SK-N-SH (cell line): ENCODE measurements around the gene C22orf42. TPM values are rescaled to one million over a fixed set of nuclear protein-coding genes. Genes with fewer than 3 reads are reported as not detected.
"Not testable (repeated sequence)": the region's sequence is repeated elsewhere in the genome, so short reads cannot be mapped to it uniquely, and the experiment has no call there.

ENCODE experiments used
- CTCF ChIA-PET: fragments of 300-600, 350-600 bp; formaldehyde crosslinking; extraction: SDS; loops from one replicate; lab custom pipeline; 2021; lab: Yijun Ruan, JAX
- POLR2A ChIA-PET: fragments of 350-600 bp; sonication (Branson Sonifier 250); formaldehyde crosslinking; extraction: SDS; loops from one replicate; lab custom pipeline; 2020; ENCODE audit warnings: antibody characterized with exemption, inconsistent platforms; lab: Yijun Ruan, JAX
- DNase-seq: peaks from one replicate; pipeline ENCODE4 v3.0.0; 2012
- H2AFZ ChIP-seq: fragments of 200-600 bp; sonication (generic); 2 replicates; pipeline ENCODE4 v1.8.1; 2016; ENCODE audit warnings: antibody characterized with exemption, mild to moderate bottlenecking, low read depth
- H3F3A ChIP-seq: fragments of 200-600 bp; sonication (generic); replicated peaks from 2 replicates; pipeline ENCODE3; 2016; ENCODE audit warnings: antibody characterized with exemption, mild to moderate bottlenecking; ENCODE audit not compliant: insufficient read depth
- H3K27ac ChIP-seq, 2 experiments: fragments of 200-500 bp in 1 of 2; fragments of 200-600 bp in 1 of 2; sonication (Bioruptor generic) in 1 of 2; sonication (generic), shearing (Covaris generic) in 1 of 2; 2 replicates each; pipeline versions ENCODE4 v1.5.1 to v1.6.1; 2014 to 2016; ENCODE audit warnings: low read depth in 2 of 2, inconsistent platforms in 1 of 2, low read length in 1 of 2, mild to moderate bottlenecking in 1 of 2, mixed read lengths in 1 of 2
- H3K27me3 ChIP-seq: fragments of 200-600 bp; sonication (generic), shearing (Covaris generic); 2 replicates; pipeline ENCODE4 v1.6.1; 2016; ENCODE audit warnings: mixed run types; ENCODE audit not compliant: insufficient read depth
- H3K36me3 ChIP-seq, 2 experiments: fragments of 200-500 bp in 1 of 2; fragments of 200-600 bp in 1 of 2; sonication (Bioruptor generic) in 1 of 2; sonication (generic) in 1 of 2; replicated peaks in 1 of 2; 2 replicates each; pipeline versions ENCODE3 to v1.5.1; 2014 to 2016; ENCODE audit warnings: low read length in 1 of 2, mild to moderate bottlenecking in 1 of 2; ENCODE audit not compliant: insufficient read depth in 2 of 2, control insufficient read depth in 1 of 2
- H3K4me1 ChIP-seq, 2 experiments: fragments of 200-500 bp in 1 of 2; fragments of 200-600 bp in 1 of 2; sonication (Bioruptor generic) in 1 of 2; sonication (generic), shearing (Covaris generic) in 1 of 2; 2 replicates each; pipeline versions ENCODE4 v1.5.1 to v1.6.1; 2014 to 2016; ENCODE audit warnings: low read depth in 1 of 2, low read length in 1 of 2, mixed run types in 1 of 2; ENCODE audit not compliant: insufficient read depth in 2 of 2, control insufficient read depth in 1 of 2
- H3K4me2 ChIP-seq: fragments of 200-600 bp; sonication (generic), shearing (Covaris generic); 2 replicates; pipeline ENCODE4 v1.6.1; 2017; ENCODE audit warnings: mixed run types
- H3K4me3 ChIP-seq, 2 experiments: fragments of 200-500 bp in 1 of 2; fragments of 200-600 bp in 1 of 2; sonication (Bioruptor generic) in 1 of 2; sonication (generic), shearing (Covaris generic) in 1 of 2; 2 replicates each; pipeline versions ENCODE4 v1.5.1 to v1.8.1; 2014 to 2016; ENCODE audit warnings: low read depth in 2 of 2, inconsistent platforms in 1 of 2, low read length in 1 of 2, mild to moderate bottlenecking in 1 of 2, mixed read lengths in 1 of 2, moderate library complexity in 1 of 2
- H3K79me2 ChIP-seq: fragments of 200-600 bp; sonication (generic); 2 replicates; pipeline ENCODE4 v1.8.1; 2017; ENCODE audit warnings: mild to moderate bottlenecking; ENCODE audit not compliant: insufficient read depth
- H3K9ac ChIP-seq: fragments of 200-600 bp; sonication (generic); 2 replicates; pipeline ENCODE4 v1.6.1; 2017; ENCODE audit warnings: mixed run types
- H3K9me2 ChIP-seq: fragments of 200-600 bp; sonication (generic); 2 replicates; pipeline ENCODE4 v1.6.1; 2017; ENCODE audit warnings: mixed run types
- H3K9me3 ChIP-seq: fragments of 200-600 bp; sonication (generic); 2 replicates; pipeline ENCODE4 v1.6.1; 2017; ENCODE audit warnings: mixed run types, mild to moderate bottlenecking, moderate library complexity
- H4K20me1 ChIP-seq: fragments of 200-600 bp; sonication (generic); 2 replicates; pipeline ENCODE4 v1.6.1; 2017; ENCODE audit warnings: mild to moderate bottlenecking, mixed run types; ENCODE audit not compliant: insufficient read depth
- GABPA ChIP-seq: IDR thresholded peaks from 2 replicates; pipeline ENCODE4 v1.4.0; 2012; ENCODE audit warnings: low read depth, mild to moderate bottlenecking
- GATA2 ChIP-seq: sonication (generic); formaldehyde crosslinking; IDR thresholded peaks from 2 replicates; pipeline ENCODE4 v1.5.0; 2020; ENCODE audit warnings: mild to moderate bottlenecking, missing genetic modification reagents
- JUND ChIP-seq: IDR thresholded peaks from 2 replicates; pipeline ENCODE4 v1.4.0; 2012
- NRF1 ChIP-seq: IDR thresholded peaks from 2 replicates; pipeline ENCODE4 v1.6.1; 2012; ENCODE audit warnings: low read depth, mild to moderate bottlenecking, low read length
- POLR2AphosphoS5 ChIP-seq: IDR thresholded peaks from 2 replicates; pipeline ENCODE4 v1.6.1; 2012; ENCODE audit warnings: low read depth, low read length
- RAD21 ChIP-seq: IDR thresholded peaks from 2 replicates; pipeline ENCODE4 v1.6.1; 2012; ENCODE audit warnings: mild to moderate bottlenecking, low read length
- RFX5 ChIP-seq: IDR thresholded peaks from 2 replicates; pipeline ENCODE4 v1.6.1; 2012; ENCODE audit warnings: mild to moderate bottlenecking, improper control_type of control experiment, low read length
- RXRA ChIP-seq: IDR thresholded peaks from 2 replicates; pipeline ENCODE4 v1.4.0; 2012; ENCODE audit warnings: low read depth, mild to moderate bottlenecking, borderline replicate concordance
- TAF1 ChIP-seq: IDR thresholded peaks from 2 replicates; pipeline ENCODE4 v1.6.1; 2012; ENCODE audit warnings: low read depth, mild to moderate bottlenecking, low read length, moderate library complexity, borderline replicate concordance
- TCF12 ChIP-seq: IDR thresholded peaks from 2 replicates; pipeline ENCODE4 v1.4.0; 2012
- YY1 ChIP-seq: IDR thresholded peaks from 2 replicates; pipeline ENCODE4 v1.4.0; 2012; ENCODE audit warnings: low read depth, mild to moderate bottlenecking
- WGBS: methylation state at CpG from one replicate; pipeline ENCODE4 v1.1.6; 2017; ENCODE audit warnings: low lambda C conversion rate; 5-methylcytosine and 5-hydroxymethylcytosine counted together
- polyA plus RNA-seq, 3 experiments: library from polyadenylated mRNA; depleted of rRNA; stranded (reverse); fragments of >200 nt; gene quantifications; 2 replicates each; pipeline ENCODE4 v1.2.3, GENCODE V29; 2012
- TF ChIP-seq, protein P1 (sequence below): IDR thresholded peaks from 2 replicates; pipeline ENCODE4 v1.4.0; 2012; ENCODE audit warnings: low read depth, borderline replicate concordance
- TF ChIP-seq, protein P2 (sequence below): IDR thresholded peaks from 2 replicates; pipeline ENCODE4 v1.4.0; 2012; ENCODE audit warnings: low read depth
- TF ChIP-seq, protein P3 (sequence below): IDR thresholded peaks from 2 replicates; pipeline ENCODE4 v1.4.0; 2012; ENCODE audit warnings: low read depth, borderline replicate concordance

Gene C22orf42
- polyA plus RNA-seq, 1 of the 3 experiments (the other 2 are of a cell fraction): not detected

DNA sequence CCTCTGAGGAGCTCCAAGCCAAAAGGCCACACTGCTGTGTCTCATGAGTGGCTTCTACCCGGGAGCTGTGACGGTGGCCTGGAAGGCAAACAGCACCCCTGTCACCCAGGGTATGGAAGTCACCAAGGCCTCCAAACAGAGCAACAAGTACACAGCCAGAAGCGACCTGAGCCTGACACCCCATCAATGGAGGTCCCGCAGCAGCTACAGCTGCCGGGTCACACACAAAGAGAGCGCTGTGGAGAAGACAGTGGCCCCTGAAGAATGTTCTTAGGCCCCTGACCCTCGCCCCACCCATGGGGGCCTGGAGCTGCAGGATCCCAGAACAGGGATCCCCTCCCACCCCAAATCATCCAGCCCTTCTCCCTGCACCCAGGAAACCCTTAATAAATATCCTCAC is 40.9 kb upstream of the C22orf42 start:
- no peaks in the 10 kb centered on the region for H3K36me3 ChIP-seq
- H3F3A ChIP-seq: peaks cover 4% of the 10 kb centered on the region
- ChIA-PET CTCF (interaction anchor here (3.9 kb wide), 1 partner anchor 66 kb away, joined by 30 read pairs; no protein-coding TSS in a partner anchor), POLR2A (no interaction called here)
- no peak overlapping the region for H3K27ac ChIP-seq
- H2AFZ ChIP-seq: no peak overlapping the region
- peaks cover 23% of the 10 kb centered on the region; the same call in 1 of the 2 replicates for H3K27me3 ChIP-seq
- H4K20me1 ChIP-seq: no peaks in the 10 kb centered on the region
- H3K4me2 ChIP-seq: no peak overlapping the region
- TF ChIP-seq JUND (no peak), YY1 (no peak), POLR2AphosphoS5 (no peak), RAD21 (no peak), TAF1 (no peak), GABPA (no peak), RXRA (no peak), RFX5 (no peak), NRF1 (no peak), GATA2 (CRISPR knock-in tag) (no peak)
- TF ChIP-seq, protein P1, sequence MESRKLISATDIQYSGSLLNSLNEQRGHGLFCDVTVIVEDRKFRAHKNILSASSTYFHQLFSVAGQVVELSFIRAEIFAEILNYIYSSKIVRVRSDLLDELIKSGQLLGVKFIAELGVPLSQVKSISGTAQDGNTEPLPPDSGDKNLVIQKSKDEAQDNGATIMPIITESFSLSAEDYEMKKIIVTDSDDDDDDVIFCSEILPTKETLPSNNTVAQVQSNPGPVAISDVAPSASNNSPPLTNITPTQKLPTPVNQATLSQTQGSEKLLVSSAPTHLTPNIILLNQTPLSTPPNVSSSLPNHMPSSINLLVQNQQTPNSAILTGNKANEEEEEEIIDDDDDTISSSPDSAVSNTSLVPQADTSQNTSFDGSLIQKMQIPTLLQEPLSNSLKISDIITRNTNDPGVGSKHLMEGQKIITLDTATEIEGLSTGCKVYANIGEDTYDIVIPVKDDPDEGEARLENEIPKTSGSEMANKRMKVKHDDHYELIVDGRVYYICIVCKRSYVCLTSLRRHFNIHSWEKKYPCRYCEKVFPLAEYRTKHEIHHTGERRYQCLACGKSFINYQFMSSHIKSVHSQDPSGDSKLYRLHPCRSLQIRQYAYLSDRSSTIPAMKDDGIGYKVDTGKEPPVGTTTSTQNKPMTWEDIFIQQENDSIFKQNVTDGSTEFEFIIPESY: no peak
- TF ChIP-seq, protein P2, sequence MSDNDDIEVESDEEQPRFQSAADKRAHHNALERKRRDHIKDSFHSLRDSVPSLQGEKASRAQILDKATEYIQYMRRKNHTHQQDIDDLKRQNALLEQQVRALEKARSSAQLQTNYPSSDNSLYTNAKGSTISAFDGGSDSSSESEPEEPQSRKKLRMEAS: no peak
- WGBS: 69% methylated on average over 6 of the region's 7 CpGs
- no peak overlapping the region for H3K9ac ChIP-seq
- H3K4me1 ChIP-seq: peaks cover 0 to 25% of the 10 kb centered on the region in 2 experiments; a peak in 1 of 4 replicates
- no peaks in the 10 kb centered on the region for H3K9me3 ChIP-seq
- H3K4me3 ChIP-seq: no peak overlapping the region
- no peak for DNase-seq
- no peaks in the 10 kb centered on the region for H3K79me2 ChIP-seq
- no peaks in the 10 kb centered on the region for H3K9me2 ChIP-seq

DNA sequence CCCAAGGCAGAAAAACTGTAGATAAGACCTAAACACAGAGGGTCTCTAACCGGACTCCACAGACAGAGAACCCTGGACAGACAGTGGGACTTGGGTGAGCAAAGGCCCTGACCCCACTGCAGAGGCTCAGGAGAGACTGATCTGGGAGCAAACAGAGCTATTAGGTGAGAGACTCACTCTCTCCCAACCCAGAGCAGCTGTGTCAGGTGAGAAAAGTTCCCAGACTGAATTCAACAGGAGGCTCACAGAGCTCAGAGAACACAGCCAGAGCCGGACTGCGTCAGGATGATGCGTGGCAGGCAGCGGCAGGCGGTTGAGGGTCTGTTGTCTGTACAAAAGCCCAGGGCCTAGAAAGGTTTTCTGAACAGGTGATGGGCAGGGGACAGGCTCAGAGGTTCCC is 40.2 kb upstream of the C22orf42 start:
- no peaks in the 10 kb centered on the region for H4K20me1 ChIP-seq
- H3K4me3 ChIP-seq: no peak overlapping the region
- H3K36me3 ChIP-seq: no peaks in the 10 kb centered on the region
- peaks cover 23% of the 10 kb centered on the region; the same call in 1 of the 2 replicates for H3K27me3 ChIP-seq
- no peaks in the 10 kb centered on the region for H3K9me2 ChIP-seq
- TF ChIP-seq, protein P3, sequence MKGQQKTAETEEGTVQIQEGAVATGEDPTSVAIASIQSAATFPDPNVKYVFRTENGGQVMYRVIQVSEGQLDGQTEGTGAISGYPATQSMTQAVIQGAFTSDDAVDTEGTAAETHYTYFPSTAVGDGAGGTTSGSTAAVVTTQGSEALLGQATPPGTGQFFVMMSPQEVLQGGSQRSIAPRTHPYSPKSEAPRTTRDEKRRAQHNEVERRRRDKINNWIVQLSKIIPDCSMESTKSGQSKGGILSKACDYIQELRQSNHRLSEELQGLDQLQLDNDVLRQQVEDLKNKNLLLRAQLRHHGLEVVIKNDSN: no peak
- no peak for TF ChIP-seq TCF12
- no peak for TF ChIP-seq TAF1
- TF ChIP-seq RAD21: no peak
- H3F3A ChIP-seq: no peaks in the 10 kb centered on the region
- no peak overlapping the region for H3K9ac ChIP-seq
- ChIA-PET POLR2A (no interaction called here), CTCF (interaction anchor here (3.9 kb wide), 1 partner anchor 67 kb away, joined by 30 read pairs; no protein-coding TSS in a partner anchor)
- H3K4me2 ChIP-seq: no peak overlapping the region
- H3K4me1 ChIP-seq: peaks cover 0 to 21% of the 10 kb centered on the region in 2 experiments; a peak in 1 of 4 replicates
- DNase-seq: no peak
- H3K79me2 ChIP-seq: no peaks in the 10 kb centered on the region
- H3K27ac ChIP-seq: no peak overlapping the region
- H3K9me3 ChIP-seq: no peaks in the 10 kb centered on the region
- WGBS: 79% methylated on average over 6 of the region's 6 CpGs
- no peak overlapping the region for H2AFZ ChIP-seq

DNA sequence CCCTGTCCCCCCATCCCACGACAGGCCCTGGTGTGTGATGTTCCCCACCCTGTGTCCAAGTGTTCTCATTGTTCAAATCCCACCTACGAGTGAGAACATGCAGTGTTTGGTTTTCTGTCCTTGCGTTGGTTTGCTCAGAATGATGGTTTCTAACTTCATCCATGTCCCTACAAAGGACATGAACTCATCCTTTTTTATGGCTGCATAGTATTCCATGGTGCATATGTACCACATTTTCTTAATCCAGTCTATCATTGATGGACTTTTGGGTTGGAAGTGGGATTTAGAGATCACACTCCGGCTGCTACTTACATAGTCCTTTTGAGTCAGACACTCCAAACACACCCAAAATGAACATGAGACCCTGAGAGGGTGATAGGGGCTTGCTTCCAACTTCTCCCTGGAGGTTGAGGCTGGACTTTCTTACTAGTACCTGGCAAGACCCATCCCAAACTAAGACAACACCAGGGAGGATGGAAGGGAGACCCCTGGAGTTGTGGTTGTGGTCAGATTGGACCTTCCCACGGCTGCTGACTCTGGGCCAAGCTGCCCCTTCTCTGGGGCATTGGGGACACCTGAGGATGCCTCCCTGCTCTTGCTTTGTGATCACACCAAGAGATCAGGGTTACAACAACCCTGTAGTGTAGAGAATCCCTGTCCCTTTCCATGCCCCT is 38.6 kb upstream of the C22orf42 start:
- H3K9ac ChIP-seq, CTCF ChIA-PET, H2AFZ ChIP-seq, H3K36me3 ChIP-seq, DNase-seq, H4K20me1 ChIP-seq, H3K9me2 ChIP-seq, H3K79me2 ChIP-seq, H3F3A ChIP-seq, H3K27ac ChIP-seq, H3K4me3 ChIP-seq, H3K9me3 ChIP-seq, POLR2A ChIA-PET, H3K4me1 ChIP-seq, H3K27me3 ChIP-seq, H3K4me2 ChIP-seq: not testable (repeated sequence)
- WGBS: 29% methylated on average over 4 of the region's 5 CpGs

DNA sequence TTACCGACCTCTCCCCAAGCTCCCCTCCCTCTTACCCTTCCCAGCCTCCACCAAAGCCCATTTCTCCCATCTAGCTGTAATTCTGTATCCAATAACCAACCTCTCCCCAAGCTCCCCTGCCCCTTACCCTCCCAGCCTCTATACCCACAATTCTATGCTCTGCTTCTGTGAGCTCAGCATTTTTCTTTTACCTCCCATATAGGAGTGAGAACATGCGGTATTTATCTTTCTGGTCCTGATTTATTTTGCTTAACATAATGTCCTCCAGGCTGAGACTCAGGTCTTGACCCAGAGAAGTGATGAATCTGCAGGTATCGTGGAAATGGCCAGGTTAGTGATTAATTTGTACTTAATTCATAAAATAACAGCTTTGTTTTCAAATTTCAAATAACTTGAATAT is 36.8 kb upstream of the C22orf42 start:
- POLR2A ChIA-PET, H3K4me3 ChIP-seq: not testable (repeated sequence)
- CTCF ChIA-PET: interaction anchor here (0.7 to 1.3 kb wide), 4 partner anchors 10 to 278 kb away, joined by 3 to 4 read pairs (median 4); no protein-coding TSS in a partner anchor

More for the DNA sequence above, 36.8 kb upstream of the C22orf42 start:
- H3K9ac ChIP-seq, H3K36me3 ChIP-seq, H3K9me3 ChIP-seq, H2AFZ ChIP-seq, DNase-seq, H3K4me2 ChIP-seq, H3K27me3 ChIP-seq, H3K27ac ChIP-seq, H3K9me2 ChIP-seq, H3F3A ChIP-seq, H3K79me2 ChIP-seq, H4K20me1 ChIP-seq, H3K4me1 ChIP-seq: not testable (repeated sequence)
- WGBS: 5% methylated on average over 3 of the region's 3 CpGs
